Activated CD4-positive, alpha-beta T cell treated with anti-CD3 and anti-CD28 coated beads for 4 hours (primary cell): ENCODE data around the gene LRRC36.
A peak's percentile ranks its signal among the peaks of the same experiment; 100 is the strongest.

ENCODE experiments used
- DNase-seq, 2 donors: peaks; one replicate each; pipeline ENCODE4 v3.0.0-alpha.2; 2020

The LRRC36 gene, protein sequence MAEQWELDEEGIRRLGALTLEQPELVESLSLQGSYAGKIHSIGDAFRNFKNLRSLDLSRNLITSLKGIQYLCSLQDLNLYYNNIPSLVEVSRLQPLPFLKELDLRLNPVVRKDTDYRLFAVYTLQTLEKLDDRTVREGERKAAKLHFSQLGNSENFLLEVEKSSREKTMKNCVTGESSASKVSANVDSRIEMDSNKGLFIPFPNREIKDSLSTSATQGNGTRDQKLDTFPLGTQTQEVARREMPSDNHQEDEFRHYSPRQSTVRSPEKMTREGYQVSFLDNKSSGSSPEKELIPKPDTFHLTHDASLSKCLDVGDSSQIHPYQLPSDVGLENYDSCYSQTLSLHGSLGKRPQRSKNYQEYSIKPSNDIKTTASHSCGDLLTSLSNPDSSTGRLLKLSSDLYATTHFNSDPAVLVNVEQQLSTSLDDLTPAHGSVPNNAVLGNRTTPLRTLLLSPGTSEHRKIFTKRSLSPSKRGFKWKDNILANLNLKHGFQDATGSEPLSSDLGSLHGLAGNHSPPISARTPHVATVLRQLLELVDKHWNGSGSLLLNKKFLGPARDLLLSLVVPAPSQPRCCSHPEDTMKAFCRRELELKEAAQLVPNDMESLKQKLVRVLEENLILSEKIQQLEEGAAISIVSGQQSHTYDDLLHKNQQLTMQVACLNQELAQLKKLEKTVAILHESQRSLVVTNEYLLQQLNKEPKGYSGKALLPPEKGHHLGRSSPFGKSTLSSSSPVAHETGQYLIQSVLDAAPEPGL

DNA sequence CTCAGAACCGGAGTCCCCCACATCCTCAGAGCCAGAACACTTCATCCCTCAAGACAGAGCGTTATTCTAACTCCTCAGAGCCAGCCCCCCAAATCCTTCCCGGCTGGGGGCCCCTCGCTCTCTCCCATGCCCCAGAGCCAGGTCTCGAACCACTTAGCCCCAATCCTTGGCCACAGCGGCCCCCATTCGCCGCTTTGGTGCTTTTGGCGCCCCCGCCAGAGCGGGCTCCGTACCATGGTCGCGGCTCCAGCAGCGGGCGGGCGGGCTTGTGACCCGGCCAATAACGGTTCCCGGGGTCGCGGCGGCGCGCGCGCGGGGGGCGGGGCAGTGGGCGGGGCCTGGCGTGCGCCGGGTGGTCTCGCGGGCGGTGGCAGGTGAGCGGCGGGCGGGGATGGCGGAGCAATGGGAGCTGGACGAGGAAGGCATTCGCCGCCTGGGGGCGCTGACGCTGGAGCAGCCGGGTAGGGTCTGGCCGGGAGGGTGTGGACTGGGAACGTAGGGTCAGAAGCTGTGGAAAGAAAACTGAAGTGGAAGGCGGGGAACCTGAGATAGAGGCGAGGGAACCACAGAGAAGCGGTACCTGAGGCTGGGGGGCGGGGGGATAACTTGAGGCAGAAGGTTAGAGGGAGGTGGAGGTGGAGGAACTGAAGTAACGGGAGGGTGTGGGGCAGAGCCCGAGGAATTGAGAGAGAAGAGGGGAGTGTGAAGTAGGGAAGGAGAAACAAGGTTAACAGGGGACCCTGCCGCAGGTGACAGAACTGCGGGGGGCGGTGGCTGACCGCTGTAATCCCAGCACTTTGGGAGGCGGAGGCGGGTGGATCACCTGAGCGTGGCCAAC is at the start of gene LRRC36, which contains the start of gene KCTD19:
Gene LRRC36 (plus strand): TSS at position 344 of the 838 bp plus-strand sequence. CDS start 48 bp downstream, at position 392.
Gene KCTD19 (minus strand): TSS at position 270 of the 838 bp plus-strand sequence. CDS start 34 bp downstream, at position 236.
- DNase-seq: peak; percentile 26 to 32

DNA sequence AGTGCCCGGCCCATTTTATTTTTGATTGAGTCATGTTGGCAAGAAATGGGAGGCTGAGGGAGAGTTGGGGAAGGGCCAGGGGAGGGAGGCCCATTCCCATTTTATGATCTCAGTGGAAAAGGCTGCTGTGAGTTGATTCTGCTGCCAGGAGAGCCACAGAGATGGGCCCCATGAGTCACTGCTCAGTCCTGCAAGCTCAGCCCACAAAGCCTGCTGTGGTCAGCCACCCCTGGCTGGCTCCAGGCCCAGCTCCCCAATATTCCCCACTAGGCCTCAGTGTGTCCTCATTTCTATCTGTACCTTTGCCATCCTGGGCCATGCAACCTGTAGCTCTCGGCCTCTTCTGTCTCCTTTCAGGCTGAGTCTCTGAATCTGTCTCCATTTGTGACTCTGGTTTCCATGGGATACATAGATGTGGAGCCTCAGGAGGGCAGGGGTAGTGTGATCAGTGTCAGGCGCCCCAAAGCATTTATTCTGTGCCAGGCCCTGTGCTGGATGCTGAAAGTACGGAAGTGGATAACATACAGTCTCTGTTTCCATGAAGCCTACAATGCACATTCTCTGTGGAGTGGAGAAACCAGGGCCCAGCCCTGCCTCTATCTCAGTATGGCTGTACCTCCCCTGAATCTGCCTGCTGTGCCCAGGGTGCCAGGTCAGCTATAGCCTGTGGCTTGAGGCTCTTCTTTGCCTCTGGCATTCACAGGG is 49.2 kb upstream of the LRRC36 start:
- DNase-seq: no peak

DNA sequence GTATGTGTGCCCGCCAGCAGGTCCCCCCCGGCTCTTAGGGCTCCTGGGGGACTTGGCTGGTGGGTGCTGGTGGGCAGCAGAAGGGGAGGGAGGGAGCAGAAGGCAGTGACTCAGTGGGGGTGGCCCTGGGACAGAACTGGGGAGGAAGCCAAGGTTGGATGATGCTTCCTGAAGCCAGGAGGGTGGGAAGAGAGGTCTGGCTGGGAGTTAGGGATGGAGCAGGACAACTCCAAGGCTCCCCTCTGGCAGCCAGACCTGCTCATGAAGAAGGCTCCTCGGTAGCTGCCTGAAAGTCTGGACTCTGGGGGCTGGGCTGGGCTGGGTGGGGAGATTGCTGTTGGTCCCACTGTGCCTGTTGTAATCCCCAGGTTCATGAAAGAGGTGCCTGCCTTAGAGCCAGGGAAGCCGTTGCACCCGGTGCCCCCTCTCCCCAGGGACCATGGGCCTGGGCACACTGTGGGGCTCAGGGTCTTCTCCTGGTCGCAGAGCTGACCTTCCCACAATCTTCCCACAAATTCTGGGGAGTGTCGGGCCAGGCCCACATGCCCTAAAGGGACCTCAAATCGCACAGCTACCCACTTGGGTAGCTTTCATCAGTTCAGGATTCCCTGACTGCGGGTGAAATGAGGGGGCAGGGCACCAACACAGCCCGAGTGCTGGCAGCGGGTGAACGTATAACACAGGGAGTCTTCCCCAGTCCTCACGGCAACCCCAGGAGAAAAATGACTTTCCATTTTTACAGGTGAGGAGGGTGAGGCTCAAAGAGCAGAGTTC is 48.4 kb upstream of the LRRC36 start:
- DNase-seq: no peak

DNA sequence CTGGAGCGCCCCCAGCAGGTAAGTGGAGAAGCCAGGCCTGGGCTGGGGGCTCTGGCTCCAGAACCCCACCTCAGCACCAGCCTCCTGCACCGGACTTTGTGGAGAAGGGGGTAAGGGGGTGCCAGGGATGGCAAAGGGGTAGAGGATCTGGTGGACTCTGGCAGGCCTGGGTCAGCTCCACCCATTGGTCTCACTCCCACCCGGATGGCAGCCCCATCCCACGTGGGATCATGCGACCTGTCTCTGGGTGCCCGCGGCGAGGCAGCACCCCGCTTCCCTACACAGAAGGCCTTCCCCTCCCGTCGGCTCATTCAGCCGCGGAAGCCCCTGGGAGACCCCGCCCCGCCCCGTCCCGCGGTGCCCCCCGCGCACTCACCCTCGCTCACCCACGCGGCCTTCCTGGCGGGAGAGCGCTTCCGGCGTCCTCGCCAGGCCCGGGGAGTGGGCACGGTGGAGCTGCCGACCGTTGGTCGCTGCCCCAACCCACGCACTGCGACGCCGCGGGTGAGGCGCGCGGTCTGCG is 47.8 kb upstream of the LRRC36 start:
- peak; percentile 44 to 52 for DNase-seq

- peak; percentile 76 to 80 for DNase-seq
Measured at GRCh38 chr16:67279296-67280089, 47.1 kb upstream of the LRRC36 start, which contains the start of gene PLEKHG4. Gene PLEKHG4, plus strand, starts transcription at chr16:67279532. Its CDS starts 513 bp downstream, at chr16:67280045.

DNA sequence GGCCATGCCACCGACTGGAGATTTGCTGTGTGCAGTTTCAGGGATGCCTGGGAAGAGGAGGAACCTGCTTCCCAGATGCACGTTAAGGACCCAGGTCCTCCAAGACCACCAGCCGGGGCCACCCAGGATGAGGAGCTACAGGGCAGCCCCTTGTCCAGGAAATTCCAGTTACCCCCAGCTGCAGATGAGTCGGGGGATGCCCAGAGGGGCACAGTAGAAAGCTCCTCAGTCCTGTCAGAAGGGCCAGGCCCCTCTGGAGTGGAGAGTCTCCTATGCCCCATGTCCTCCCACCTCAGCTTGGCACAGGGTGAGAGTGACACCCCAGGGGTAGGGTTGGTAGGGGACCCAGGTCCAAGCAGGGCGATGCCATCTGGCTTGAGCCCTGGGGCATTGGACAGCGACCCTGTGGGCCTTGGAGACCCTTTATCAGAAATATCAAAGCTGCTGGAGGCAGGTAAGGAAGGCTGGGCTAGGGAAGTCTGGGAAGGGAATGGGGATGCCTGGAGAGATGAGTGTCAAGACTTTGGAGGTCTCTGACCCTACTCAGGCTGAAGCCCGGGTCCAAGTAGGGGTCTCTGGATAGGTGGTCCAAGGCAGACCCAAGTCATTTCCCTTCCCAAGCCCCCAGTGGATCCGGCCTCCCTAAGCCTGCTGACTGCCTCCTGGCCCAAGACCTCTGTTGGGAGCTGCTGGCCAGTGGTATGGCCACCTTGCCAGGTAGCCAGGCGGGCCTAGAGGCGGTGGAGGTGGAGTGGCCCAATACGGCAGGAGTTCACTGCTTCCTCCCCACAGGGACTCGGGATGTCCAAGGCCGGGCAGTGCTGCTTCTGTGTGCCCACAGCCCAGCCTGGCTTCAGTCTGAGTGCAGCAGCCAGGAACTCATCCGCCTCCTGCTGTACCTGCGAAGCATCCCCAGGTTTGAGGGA is 46.3 kb upstream of the LRRC36 start:
- DNase-seq: no peak

DNA sequence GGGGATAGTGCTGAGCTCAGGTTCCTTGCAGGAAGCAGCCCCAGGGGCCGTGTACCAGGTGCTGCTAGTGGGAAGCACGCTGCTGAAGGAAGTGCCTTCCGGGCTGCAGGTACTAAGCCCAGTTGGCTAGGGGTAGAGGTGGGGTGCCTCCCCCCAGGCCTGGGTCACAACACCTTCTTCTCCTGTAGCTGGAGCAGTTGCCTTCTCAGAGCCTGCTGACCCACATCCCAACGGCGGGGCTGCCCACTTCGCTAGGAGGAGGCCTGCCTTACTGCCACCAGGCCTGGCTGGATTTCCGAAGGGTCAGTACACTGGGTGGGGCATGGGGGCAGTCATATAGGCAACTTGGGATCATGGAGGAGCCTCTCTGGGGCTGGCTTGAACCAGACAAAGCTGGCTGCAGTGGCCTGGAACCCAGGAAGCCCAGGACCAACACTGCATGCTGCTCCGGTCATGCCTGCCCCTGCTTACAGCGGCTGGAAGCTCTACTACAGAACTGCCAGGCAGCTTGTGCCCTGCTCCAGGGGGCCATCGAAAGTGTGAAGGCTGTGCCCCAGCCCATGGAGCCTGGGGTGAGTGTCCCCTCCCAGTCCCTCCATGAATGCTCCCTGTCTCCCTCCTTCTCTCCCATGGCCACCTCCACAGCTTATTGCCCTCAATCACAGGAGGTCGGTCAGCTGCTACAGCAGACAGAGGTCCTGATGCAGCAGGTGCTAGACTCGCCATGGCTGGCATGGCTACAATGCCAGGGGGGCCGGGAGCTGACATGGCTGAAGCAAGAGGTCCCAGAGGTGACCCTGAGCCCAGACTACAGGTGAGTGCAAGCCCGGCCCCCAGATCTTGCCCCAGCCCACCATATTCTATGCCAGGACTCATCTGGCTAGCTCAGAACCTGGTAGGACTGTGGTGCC is 44.8 kb upstream of the LRRC36 start:
- no peak for DNase-seq

DNA sequence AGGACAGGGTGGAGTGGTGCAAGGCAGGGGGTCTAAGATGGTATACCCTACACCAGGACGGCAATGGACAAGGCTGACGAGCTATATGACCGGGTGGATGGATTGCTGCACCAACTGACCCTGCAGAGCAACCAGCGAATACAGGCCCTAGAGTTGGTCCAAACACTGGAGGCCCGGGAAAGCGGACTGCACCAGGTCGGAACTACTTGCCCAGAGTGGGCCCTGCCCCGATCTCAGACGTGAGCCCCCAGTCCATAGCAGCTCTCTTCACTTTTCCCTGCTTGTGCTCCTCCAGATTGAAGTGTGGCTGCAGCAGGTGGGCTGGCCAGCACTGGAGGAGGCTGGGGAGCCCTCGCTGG is 44.2 kb upstream of the LRRC36 start:
- DNase-seq: no peak

GRCh38 chr16:67283039-67283825 is 43.4 kb upstream of the LRRC36 start:
- DNase-seq: no peak

DNA sequence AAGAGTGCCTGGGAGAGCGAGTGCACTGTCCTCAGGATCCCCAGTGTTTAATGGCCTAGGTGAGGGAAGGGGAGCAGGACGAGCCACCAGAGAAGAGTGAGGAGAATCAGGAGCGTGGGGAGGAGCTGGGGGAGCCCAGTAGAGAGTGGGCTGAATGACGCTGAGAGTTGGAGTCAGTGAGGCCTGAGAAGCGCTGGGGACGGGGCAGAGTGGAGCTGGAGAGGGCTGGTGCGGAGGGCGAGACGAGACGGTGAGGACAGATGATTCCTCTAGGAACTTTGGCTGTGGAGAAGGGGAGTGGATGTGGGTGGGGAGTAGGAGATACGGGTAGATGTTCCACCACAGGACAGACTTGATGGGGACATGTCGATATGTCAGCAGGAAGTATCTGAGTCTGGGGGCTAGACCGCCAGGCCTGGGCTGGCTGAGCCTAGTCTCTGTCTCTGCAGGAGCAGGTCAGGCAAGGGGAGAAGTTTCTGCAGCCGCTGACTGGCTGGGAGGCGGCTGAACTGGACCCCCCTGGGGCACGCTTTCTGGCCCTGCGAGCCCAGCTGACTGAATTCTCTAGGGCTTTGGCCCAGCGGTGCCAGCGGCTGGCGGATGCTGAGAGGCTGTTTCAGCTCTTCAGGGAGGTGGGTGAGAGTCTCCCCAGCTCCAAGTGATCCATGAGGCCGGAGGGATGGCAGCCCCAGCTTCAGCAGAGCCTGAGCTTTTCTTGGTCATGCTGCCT is 42.6 kb upstream of the LRRC36 start:
- no peak for DNase-seq

DNA sequence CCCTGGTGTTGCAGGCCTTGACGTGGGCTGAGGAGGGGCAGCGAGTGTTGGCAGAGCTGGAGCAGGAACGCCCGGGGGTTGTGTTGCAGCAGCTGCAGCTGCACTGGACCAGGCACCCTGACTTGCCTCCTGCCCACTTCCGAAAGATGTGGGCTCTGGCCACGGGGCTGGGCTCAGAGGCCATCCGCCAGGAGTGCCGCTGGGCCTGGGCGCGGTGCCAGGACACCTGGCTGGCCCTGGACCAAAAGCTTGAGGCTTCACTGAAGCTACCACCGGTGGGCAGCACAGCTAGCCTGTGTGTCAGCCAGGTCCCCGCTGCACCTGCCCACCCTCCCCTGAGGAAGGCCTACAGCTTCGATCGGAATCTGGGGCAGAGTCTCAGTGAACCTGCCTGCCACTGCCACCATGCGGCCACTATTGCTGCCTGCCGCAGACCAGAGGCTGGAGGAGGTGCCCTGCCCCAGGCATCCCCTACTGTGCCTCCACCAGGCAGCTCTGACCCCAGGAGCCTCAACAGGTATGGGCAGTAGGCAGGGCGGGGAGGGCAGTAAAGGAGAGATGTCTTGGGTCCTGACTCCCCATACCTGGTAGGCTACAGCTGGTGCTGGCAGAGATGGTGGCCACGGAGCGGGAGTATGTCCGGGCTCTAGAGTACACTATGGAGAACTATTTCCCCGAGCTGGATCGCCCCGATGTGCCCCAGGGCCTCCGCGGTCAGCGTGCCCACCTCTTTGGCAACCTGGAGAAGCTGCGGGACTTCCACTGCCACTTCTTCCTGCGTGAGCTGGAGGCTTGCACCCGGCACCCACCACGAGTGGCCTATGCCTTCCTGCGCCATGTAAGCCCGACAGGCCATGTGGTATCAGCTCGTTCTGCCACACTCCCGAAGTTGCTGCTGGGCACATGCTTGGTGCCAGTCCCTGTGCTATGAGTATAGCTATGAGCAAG is 41.6 kb upstream of the LRRC36 start:
- no peak for DNase-seq

DNA sequence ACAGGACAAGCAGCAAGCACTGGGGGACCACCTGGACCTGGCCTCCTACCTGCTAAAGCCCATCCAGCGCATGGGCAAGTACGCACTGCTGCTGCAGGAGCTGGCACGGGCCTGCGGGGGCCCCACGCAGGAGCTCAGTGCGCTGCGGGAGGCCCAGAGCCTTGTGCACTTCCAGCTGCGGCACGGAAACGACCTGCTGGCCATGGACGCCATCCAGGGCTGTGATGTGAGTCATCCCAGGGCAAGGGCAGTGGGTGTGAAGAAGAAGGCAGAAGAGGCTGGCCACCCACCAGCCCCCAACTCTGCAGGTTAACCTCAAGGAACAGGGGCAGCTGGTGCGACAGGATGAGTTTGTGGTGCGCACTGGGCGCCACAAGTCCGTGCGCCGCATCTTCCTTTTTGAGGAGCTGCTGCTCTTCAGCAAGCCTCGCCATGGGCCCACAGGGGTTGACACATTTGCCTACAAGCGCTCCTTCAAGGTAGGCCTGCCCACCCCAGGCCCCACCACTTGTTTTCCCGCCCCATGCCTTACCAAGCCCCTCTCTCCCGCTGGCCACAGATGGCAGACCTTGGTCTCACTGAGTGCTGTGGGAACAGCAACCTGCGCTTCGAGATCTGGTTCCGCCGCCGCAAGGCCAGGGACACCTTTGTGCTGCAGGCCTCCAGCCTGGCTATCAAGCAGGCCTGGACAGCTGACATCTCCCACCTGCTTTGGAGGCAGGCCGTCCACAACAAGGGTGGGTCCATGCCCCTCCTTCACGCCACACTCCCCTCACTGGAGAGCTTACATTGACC is 40.0 kb upstream of the LRRC36 start:
- DNase-seq: no peak

DNA sequence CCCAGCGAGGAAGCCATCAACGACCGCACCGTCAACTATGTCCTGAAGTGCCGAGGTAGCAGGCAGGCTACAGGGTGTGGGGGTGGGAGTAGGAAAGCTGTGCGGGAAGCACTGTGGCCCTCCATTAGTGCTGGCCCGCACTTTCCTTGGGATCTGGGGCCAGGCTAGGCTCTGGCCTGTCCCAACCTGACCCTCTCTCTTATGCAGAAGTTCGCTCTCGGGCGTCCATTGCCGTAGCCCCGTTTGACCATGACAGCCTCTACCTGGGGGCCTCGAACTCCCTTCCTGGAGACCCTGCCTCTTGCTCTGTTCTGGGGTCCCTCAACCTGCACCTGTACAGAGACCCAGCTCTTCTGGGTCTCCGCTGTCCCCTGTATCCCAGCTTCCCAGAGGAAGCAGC is 38.7 kb upstream of the LRRC36 start:
- no peak for DNase-seq

DNA sequence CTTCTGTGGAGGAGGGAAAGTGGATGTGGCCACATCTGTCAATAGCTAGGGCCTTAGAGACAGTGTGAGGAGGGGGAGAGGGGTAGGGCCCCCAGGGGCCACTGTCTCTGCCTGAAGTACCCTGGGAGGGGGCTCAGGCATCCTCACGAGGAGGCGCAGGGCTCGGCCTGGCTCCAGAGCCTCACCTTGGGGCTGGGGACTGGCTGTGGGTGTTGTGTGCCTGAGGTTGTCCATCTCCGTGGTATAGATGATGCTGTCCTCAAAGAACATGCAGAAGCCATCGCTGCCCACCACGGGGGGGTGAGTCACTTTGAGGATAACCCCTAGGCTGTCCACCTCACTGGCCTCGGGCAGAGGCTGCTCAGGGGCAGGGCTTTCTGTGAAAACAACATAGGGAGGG is 35.2 kb upstream of the LRRC36 start:
- DNase-seq: no peak
